SK-N-MC (cell line): ENCODE measurements around the gene ADAD2.
A peak's percentile ranks its signal among the peaks of the same experiment; 100 is the strongest.

Experiments used
- DNase-seq: peaks from one replicate; pipeline ENCODE4 v3.0.0-alpha.2; 2011; ENCODE audit warnings: low read depth, low spot score
- H3K27ac ChIP-seq: fragments of 200-600 bp; sonication (generic); 2 replicates; pipeline ENCODE4 v1.5.1; 2016; ENCODE audit warnings: mixed run types
- H3K36me3 ChIP-seq: fragments of 200-600 bp; sonication (generic); 2 replicates; pipeline ENCODE4 v1.6.1; 2017; ENCODE audit warnings: antibody characterized with exemption, low read length, mixed read lengths; ENCODE audit not compliant: insufficient read depth
- H3K4me3 ChIP-seq: fragments of 200-600 bp; sonication (generic); 2 replicates; pipeline ENCODE4 v1.5.1; 2016
- H3K9ac ChIP-seq: fragments of 200-600 bp; sonication (generic); 2 replicates; pipeline ENCODE4 v1.8.0; 2017; ENCODE audit warnings: mixed run types, mixed read lengths; ENCODE audit not compliant: insufficient read length
- H3K9me3 ChIP-seq: fragments of 200-600 bp; sonication (generic); 2 replicates; pipeline ENCODE4 v1.6.1; 2017; ENCODE audit warnings: low read depth, mild to moderate bottlenecking, antibody characterized with exemption, low read length, moderate library complexity, mixed read lengths
- EZH2 ChIP-seq: fragments of 200-600 bp; sonication (generic); IDR thresholded peaks from one replicate; pipeline ENCODE4 v1.6.1; 2017; ENCODE audit warnings: antibody characterized with exemption
- FOXP2 ChIP-seq: optimal IDR thresholded peaks from 2 replicates; pipeline ENCODE3; 2011; ENCODE audit warnings: mild to moderate bottlenecking, moderate library complexity; ENCODE audit not compliant: insufficient read depth; ENCODE audit errors: extremely low read length, control extremely low read depth
- POLR2AphosphoS5 ChIP-seq: IDR thresholded peaks from 2 replicates; pipeline ENCODE4 v1.6.1; 2012; ENCODE audit warnings: mild to moderate bottlenecking, low read depth, low read length, borderline replicate concordance

ADAD2 gene

GRCh38 chr16:84190731-84191388, at the start of gene ADAD2:
TSS of gene ADAD2 (plus strand) at chr16:84191157. CDS start at chr16:84191231, 74 bp downstream.
- Histone ChIP-seq H3K4me3 (no peak within 1 kb of the TSS), H3K36me3 (no peaks in the 10 kb centered on the region), H3K9ac (no peak within 1 kb of the TSS), H3K9me3 (no peaks in the 10 kb centered on the region), H3K27ac (no peak within 1 kb of the TSS)
- no peak for TF ChIP-seq FOXP2
- TF ChIP-seq POLR2AphosphoS5 = no peak
- TF ChIP-seq EZH2 = no peak
- no peak for DNase-seq

GRCh38 chr16:84143081-84143480, 47.9 kb upstream of the ADAD2 start:
- Histone ChIP-seq H3K4me3 (no peak overlapping the region), H3K36me3 (no peaks in the 10 kb centered on the region), H3K9ac (no peak overlapping the region), H3K27ac (no peak overlapping the region), H3K9me3 (no peaks in the 10 kb centered on the region)
- no peak for TF ChIP-seq POLR2AphosphoS5
- TF ChIP-seq FOXP2 = no peak
- no peak for TF ChIP-seq EZH2
- no peak for DNase-seq

GRCh38 chr16:84143784-84144199, 47.2 kb upstream of the ADAD2 start:
- Histone ChIP-seq H3K4me3 (peak overlapping the region; percentile 79), H3K9me3 (no peaks in the 10 kb centered on the region), H3K9ac (no peak overlapping the region), H3K36me3 (no peaks in the 10 kb centered on the region), H3K27ac (no peak overlapping the region)
- no peak for TF ChIP-seq FOXP2
- no peak for TF ChIP-seq EZH2
- TF ChIP-seq POLR2AphosphoS5 = no peak
- DNase-seq = no peak

DNA sequence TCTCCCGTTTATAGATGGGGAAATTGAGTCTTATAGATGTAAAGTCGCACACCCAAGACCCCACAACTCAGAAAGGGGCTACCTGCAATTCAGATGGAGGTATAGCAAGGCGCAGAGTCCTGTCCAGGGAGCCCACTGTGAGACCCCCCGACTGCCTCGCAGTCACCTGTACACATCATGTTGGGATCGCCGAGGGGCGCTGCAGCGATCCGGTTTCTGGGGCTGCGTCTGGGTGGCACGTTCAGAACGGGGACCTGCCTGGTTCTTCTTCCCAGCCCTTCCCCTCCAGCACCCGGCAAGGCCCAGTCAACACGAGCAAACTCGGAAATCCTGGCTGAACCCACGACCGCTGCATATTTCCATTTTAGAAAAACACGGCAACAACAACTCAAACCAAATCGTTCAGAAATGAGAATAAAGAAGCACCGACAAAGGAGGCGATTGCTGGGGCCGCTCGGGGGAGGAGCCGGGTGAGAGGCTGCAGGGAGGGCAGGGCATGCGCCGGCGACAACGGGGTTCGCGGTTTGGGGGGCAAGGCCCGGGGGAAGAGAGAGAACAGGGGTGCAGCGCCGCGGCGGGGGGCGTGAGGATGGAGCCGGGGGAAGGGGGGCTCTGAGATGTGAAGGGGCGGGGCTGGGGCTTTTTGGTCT, 46.6 kb upstream of the ADAD2 start:
- no peak for DNase-seq
- peak overlapping the region; percentile 79 for H3K4me3 ChIP-seq
- TF ChIP-seq EZH2 (no peak), FOXP2 (no peak), POLR2AphosphoS5 (no peak)
- H3K9ac ChIP-seq = peak overlapping the region; percentile 62
- H3K36me3 ChIP-seq = no peaks in the 10 kb centered on the region
- no peaks in the 10 kb centered on the region for H3K9me3 ChIP-seq
- H3K27ac ChIP-seq = no peak overlapping the region

DNA sequence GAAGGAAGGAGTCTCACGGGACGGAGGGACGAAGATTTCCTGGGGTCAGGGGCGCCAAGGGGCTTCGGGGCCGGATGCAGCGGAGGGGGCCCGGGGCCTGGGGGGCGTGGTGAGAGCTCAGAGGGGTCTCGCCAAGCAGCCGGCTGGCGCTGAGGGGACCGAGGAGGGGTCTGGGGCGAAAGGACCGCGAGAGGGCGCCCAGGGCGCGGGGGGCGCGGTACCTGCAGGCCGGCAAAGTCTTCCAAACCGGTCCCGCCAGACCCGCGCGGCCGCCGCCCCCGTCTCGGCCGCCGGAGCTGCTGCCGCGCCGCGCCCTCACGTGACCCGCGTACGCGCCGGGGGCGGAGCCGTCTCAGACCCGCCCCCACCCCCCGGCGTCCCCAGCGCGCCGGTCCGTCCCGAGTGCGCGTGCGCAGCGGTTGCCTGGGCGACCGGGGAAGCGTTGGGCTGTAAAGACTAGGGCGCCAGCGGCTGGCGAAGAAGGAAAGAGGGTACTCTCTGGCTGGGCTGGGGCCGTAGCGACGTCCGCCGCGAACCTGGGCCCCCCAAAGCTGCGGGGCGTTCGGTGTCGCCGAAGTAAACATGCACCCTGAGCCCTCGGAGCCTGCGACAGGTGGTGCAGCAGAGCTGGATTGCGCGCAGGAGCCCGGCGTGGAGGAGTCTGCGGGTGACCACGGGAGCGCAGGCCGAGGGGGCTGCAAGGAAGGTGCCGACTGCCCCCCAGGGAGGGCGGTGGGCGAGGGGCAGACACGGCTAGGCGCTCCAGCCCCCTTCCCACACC, 45.9 kb upstream of the ADAD2 start, which contains the start of the genes DNAAF1 and HSDL1:
TSS of gene DNAAF1 (plus strand) at position 450 of the 781 bp plus-strand sequence. CDS start at position 583, 133 bp downstream.
TSS of gene HSDL1 (minus strand) at position 319 of the 781 bp plus-strand sequence. CDS start 13,856 bp downstream, outside the sequence.
- DNase-seq = no peak
- peak within 1 kb of the TSS; percentile 62 for H3K9ac ChIP-seq
- TF ChIP-seq EZH2 (no peak), POLR2AphosphoS5 (no peak)
- H3K4me3 ChIP-seq = peak within 1 kb of the TSS; percentile 79
- H3K27ac ChIP-seq = no peak within 1 kb of the TSS
- no peaks in the 10 kb centered on the region for H3K36me3 ChIP-seq
- H3K9me3 ChIP-seq = no peaks in the 10 kb centered on the region

DNA sequence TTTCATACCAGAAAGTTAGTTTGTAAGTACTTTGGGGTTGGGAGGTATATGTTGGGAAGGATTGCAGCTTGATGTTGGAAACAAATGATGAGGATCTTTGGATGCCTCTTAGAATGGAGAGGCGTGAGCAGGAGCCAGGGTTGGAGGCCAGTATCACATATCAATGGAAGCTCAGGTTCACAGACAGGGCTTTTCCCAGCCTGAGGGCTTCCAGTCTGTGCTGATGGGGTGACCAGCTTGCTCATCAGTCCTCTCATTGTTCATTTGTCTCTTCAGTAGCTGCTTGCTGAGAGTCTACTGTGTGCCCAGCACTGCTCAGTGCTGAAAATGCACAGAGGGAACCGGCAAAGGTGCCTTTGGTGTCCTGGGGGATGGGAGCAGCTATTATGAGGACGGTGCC, 40.0 kb upstream of the ADAD2 start:
- TF ChIP-seq EZH2 = no peak
- no peak for TF ChIP-seq POLR2AphosphoS5
- no peak for TF ChIP-seq FOXP2
- Histone ChIP-seq H3K9me3 (no peaks in the 10 kb centered on the region), H3K4me3 (no peak overlapping the region), H3K9ac (no peak overlapping the region), H3K36me3 (no peaks in the 10 kb centered on the region), H3K27ac (no peak overlapping the region)
- DNase-seq = no peak

DNA sequence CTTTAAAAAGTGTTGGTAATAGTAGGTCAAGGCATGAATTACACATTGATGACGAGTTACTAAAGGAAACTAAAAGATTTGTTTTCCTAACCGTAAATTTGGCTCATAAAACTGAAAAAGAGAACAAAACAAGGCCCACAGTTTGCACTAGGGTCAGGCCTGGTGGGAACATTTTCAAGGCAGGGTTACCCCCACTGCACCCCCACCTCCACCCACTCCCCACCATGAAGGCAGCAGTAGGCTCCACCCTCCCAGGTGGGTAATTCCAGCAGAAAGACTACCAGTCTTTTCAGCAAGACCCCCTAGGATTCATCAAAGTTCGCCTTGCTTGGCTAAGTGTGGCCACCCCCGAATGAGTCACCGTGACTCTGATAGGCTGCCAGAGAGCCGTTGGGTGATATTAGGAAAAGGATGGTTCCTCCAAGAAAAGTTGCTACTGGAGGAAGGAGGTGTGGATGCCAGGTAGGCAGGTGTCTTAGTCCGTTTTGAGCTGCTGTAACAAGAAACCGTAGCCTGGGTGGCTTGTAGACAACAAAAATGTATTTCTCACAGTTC, 37.2 kb upstream of the ADAD2 start:
- Histone ChIP-seq H3K36me3 (no peaks in the 10 kb centered on the region), H3K27ac (no peak overlapping the region), H3K9ac (no peak overlapping the region), H3K9me3 (no peaks in the 10 kb centered on the region), H3K4me3 (no peak overlapping the region)
- DNase-seq = no peak
- TF ChIP-seq EZH2 = no peak
- no peak for TF ChIP-seq FOXP2
- no peak for TF ChIP-seq POLR2AphosphoS5

- Histone ChIP-seq H3K9me3 (no peaks in the 10 kb centered on the region), H3K27ac (no peak overlapping the region), H3K4me3 (no peak overlapping the region), H3K36me3 (no peaks in the 10 kb centered on the region), H3K9ac (no peak overlapping the region)
- TF ChIP-seq POLR2AphosphoS5 (no peak), EZH2 (no peak), FOXP2 (no peak)
- DNase-seq = no peak
Observed at GRCh38 chr16:84155226-84155625, 35.7 kb upstream of the ADAD2 start.
